Inflammatory macrophage (primary cell): ENCODE measurements around the gene PPP6C.
"Not testable (repeated sequence)": the region's sequence is repeated elsewhere in the genome, so short reads cannot be mapped to it uniquely, and the experiment has no call there.

Source experiments
- DNase-seq, 2 donors: peaks; one replicate each; pipeline ENCODE4 v3.0.0-alpha.2; 2020 to 2022

The PPP6C gene

GRCh38 chr9:125181756-125182155 is 7.8 kb downstream of the PPP6C start:
- DNase-seq: not testable (repeated sequence)

GRCh38 chr9:125180876-125181275 is 8.7 kb downstream of the PPP6C start:
- no peak for DNase-seq

GRCh38 chr9:125179776-125180175 is 9.8 kb downstream of the PPP6C start:
- not testable (repeated sequence) for DNase-seq

GRCh38 chr9:125177888-125178287 is 11.7 kb downstream of the PPP6C start:
- DNase-seq: no peak

GRCh38 chr9:125176636-125177035 is 13.0 kb downstream of the PPP6C start:
- DNase-seq: no peak

GRCh38 chr9:125172031-125172755 is 17.4 kb downstream of the PPP6C start:
- DNase-seq: peak in 1 of 2 donors; percentile 26

GRCh38 chr9:125169895-125170294 is 19.7 kb downstream of the PPP6C start:
- DNase-seq: no peak

- DNase-seq: no peak
Observed at GRCh38 chr9:125166762-125167161, 22.8 kb downstream of the PPP6C start.

GRCh38 chr9:125162891-125163290 is 26.7 kb downstream of the PPP6C start:
- not testable (repeated sequence) for DNase-seq

GRCh38 chr9:125161284-125161918 is 28.2 kb downstream of the PPP6C start:
- no peak for DNase-seq

- DNase-seq: no peak
Observed at GRCh38 chr9:125160750-125161149, 28.9 kb downstream of the PPP6C start.

GRCh38 chr9:125156551-125156950 is 33.1 kb downstream of the PPP6C start:
- DNase-seq: no peak

- no peak for DNase-seq
Observed at GRCh38 chr9:125153712-125154367, 35.8 kb downstream of the PPP6C start.

- DNase-seq: no peak
Observed at GRCh38 chr9:125151730-125152129, 37.9 kb downstream of the PPP6C start.

GRCh38 chr9:125150349-125151245 is 39.0 kb downstream of the PPP6C start:
- DNase-seq: no peak

- DNase-seq: no peak
Observed at GRCh38 chr9:125147401-125147951, 42.1 kb downstream of the PPP6C start.

- DNase-seq: no peak
Observed at GRCh38 chr9:125146247-125146646, 43.4 kb downstream of the PPP6C start.

GRCh38 chr9:125145425-125145824 is 44.2 kb downstream of the PPP6C start:
- DNase-seq: no peak

- peak; percentile 99 for DNase-seq
Observed at GRCh38 chr9:125143377-125144090, 46.1 kb downstream of the PPP6C start, which contains the start of gene SCAI. Gene SCAI (minus strand): TSS chr9:125143528. CDS start chr9:125143437, 91 bp downstream.

- no peak for DNase-seq
Observed at GRCh38 chr9:125142560-125143376, 46.8 kb downstream of the PPP6C start.

- DNase-seq: no peak
Observed at GRCh38 chr9:125141751-125142150, 47.9 kb downstream of the PPP6C start.
